DLD1 (cell line): ENCODE measurements around the gene PRKACB.

Experiments
- in situ Hi-C: cut with HindIII; loops from 2 replicates; pipeline ENCODE4 v1.10.0; 2017; ENCODE audit warnings: low sequenced_read_pairs

PRKACB gene

GRCh38 chr1:84155517-84155916 is 11.4 kb downstream of the PRKACB start:
- in situ Hi-C loops: loop anchor here (25.0 kb wide), 1 partner anchor 282 kb away; no protein-coding TSS in a partner anchor

GRCh38 chr1:84156210-84156621 is 12.1 kb downstream of the PRKACB start:
- in situ Hi-C loops: loop anchor here (25.0 kb wide), 1 partner anchor 281 kb away; no protein-coding TSS in a partner anchor

- in situ Hi-C loops: loop anchor here (25.0 kb wide), 1 partner anchor 278 kb away; no protein-coding TSS in a partner anchor
Measured at GRCh38 chr1:84159533-84160240, 15.6 kb downstream of the PRKACB start.

GRCh38 chr1:84162295-84162694 is 18.2 kb downstream of the PRKACB start:
- in situ Hi-C loops: loop anchor here (25.0 kb wide), 1 partner anchor 275 kb away; no protein-coding TSS in a partner anchor

GRCh38 chr1:84163123-84163931 is 19.3 kb downstream of the PRKACB start:
- in situ Hi-C loops: loop anchor here (25.0 kb wide), 1 partner anchor 274 kb away; no protein-coding TSS in a partner anchor

- in situ Hi-C loops: loop anchor here (25.0 kb wide), 1 partner anchor 273 kb away; no protein-coding TSS in a partner anchor
Measured at GRCh38 chr1:84164161-84164560, 20.1 kb downstream of the PRKACB start.

GRCh38 chr1:84164567-84165021 is 20.5 kb downstream of the PRKACB start:
- in situ Hi-C loops: loop anchor here (25.0 kb wide), 1 partner anchor 273 kb away; no protein-coding TSS in a partner anchor

- in situ Hi-C loops: loop anchor here (25.0 kb wide), 1 partner anchor 272 kb away; no protein-coding TSS in a partner anchor
Measured at GRCh38 chr1:84165601-84166000, 21.5 kb downstream of the PRKACB start.

GRCh38 chr1:84166797-84167196 is 22.7 kb downstream of the PRKACB start:
- in situ Hi-C loops: loop anchor here (25.0 kb wide), 1 partner anchor 271 kb away; no protein-coding TSS in a partner anchor

GRCh38 chr1:84168783-84169182 is 24.7 kb downstream of the PRKACB start:
- in situ Hi-C loops: loop anchor here (25.0 kb wide), 1 partner anchor 269 kb away; no protein-coding TSS in a partner anchor

- in situ Hi-C loops: loop anchor here (25.0 kb wide), 1 partner anchor 267 kb away; no protein-coding TSS in a partner anchor
Measured at GRCh38 chr1:84170171-84170570, 26.1 kb downstream of the PRKACB start.

GRCh38 chr1:84171481-84171880 is 27.4 kb downstream of the PRKACB start:
- in situ Hi-C loops: loop anchor here (25.0 kb wide), 1 partner anchor 266 kb away; no protein-coding TSS in a partner anchor

GRCh38 chr1:84174051-84174556 is 30.0 kb downstream of the PRKACB start:
- in situ Hi-C loops: loop anchor here (25.0 kb wide), 1 partner anchor 263 kb away; no protein-coding TSS in a partner anchor

GRCh38 chr1:84181350-84182005 is 37.4 kb downstream of the PRKACB start:
- in situ Hi-C loops: no loop called here

- in situ Hi-C loops: no loop called here
Measured at GRCh38 chr1:84190455-84190854, 46.4 kb downstream of the PRKACB start.

GRCh38 chr1:84192681-84193080 is 48.6 kb downstream of the PRKACB start:
- in situ Hi-C loops: no loop called here

- in situ Hi-C loops: no loop called here
Measured at GRCh38 chr1:84198832-84199231, 54.8 kb downstream of the PRKACB start.

- in situ Hi-C loops: no loop called here
Measured at GRCh38 chr1:84199257-84199656, 55.2 kb downstream of the PRKACB start.

- in situ Hi-C loops: no loop called here
Measured at GRCh38 chr1:84202126-84202525, 58.1 kb downstream of the PRKACB start.

- in situ Hi-C loops: no loop called here
Measured at GRCh38 chr1:84206375-84206774, 62.3 kb downstream of the PRKACB start.
